ENCODE measurements around the gene NSFL1C.

GRCh38 chr20:1437235-1437904 is 29.3 kb downstream of the NSFL1C start:
- TF ChIP-seq CTCF (IDR thresholded peaks at IDR 0.05), result peak; percentile 79 to 89 (median 86)
- TF ChIP-seq POLR2AphosphoS5 (IDR thresholded peaks at IDR 0.05), result no peak
